ENCODE measurements around the gene TMEM179. TPM values are rescaled to one million over a fixed set of nuclear protein-coding genes. Genes with fewer than 3 reads are reported as not detected.

Gene TMEM179
- total RNA-seq, 1 experiment from 2014 or later = 11.4 TPM

- H2BK120ac ChIP-seq (ENCODE audit: low read depth, low read length, poor library complexity, severe bottlenecking) = no peak overlapping the region
- H2BK12ac ChIP-seq (ENCODE audit: insufficient read length, low read depth, low read length) = no peak overlapping the region
- WGBS (ENCODE audit: extremely low coverage, insufficient read length, low lambda C conversion rate) = no CpG with 5 or more reads among the region's 11 CpGs
- peaks cover 7 to 17% of the 10 kb centered on the region in 2 experiments for H3K4me1 Mint-ChIP-seq
- no peak overlapping the region for H3T11ph ChIP-seq (ENCODE audit: low read length)
- no peak overlapping the region for H2BK15ac ChIP-seq (ENCODE audit: low read depth, low read length)
- peaks cover 0 to 1% of the 10 kb centered on the region in 2 experiments; a peak in 2 of 5 replicates for H3K9me3 Mint-ChIP-seq
- H3K14ac ChIP-seq (ENCODE audit: insufficient read depth, low read length) = no peak overlapping the region
- H3K27ac ChIP-seq (ENCODE audit: insufficient read length, low read depth, low read length) = no peak overlapping the region
- no peak overlapping the region for H2AFZ ChIP-seq (ENCODE audit: low read length)
- H4K5ac ChIP-seq (ENCODE audit: insufficient read length, low read depth, low read length) = no peak overlapping the region
- no peak overlapping the region for H3K4me2 ChIP-seq (ENCODE audit: insufficient read depth, insufficient read length, low read length)
- H3K18ac ChIP-seq (ENCODE audit: insufficient read length, low read depth, low read length) = no peak overlapping the region
- no peaks in the 10 kb centered on the region; a peak in 1 of 7 replicates for H3K36me3 Mint-ChIP-seq (ENCODE audit: insufficient read depth in 1 of 3, low read depth in 3 of 3)
- H3K4me1 ChIP-seq (ENCODE audit: insufficient read depth, low read length) = no peaks in the 10 kb centered on the region
- no peak overlapping the region for H4K8ac ChIP-seq (replicated peaks; ENCODE audit: insufficient read length, low read depth, low read length)
- peaks cover 55% of the 10 kb centered on the region for H3K27me3 Mint-ChIP-seq (ENCODE audit: low read depth)
- no peak overlapping the region for H2BK5ac ChIP-seq (ENCODE audit: insufficient read length, low read length)
- H4K91ac ChIP-seq (ENCODE audit: insufficient read length, low read depth, low read length) = no peak overlapping the region
- peaks cover 2% of the 10 kb centered on the region; the same call in 1 of the 2 replicates for H3K27me3 ChIP-seq (ENCODE audit: insufficient read depth, low read length)
- DNase-seq = no peak
- no peak overlapping the region for H2AK5ac ChIP-seq (ENCODE audit: insufficient read length, low read length)
- H3K9me3 ChIP-seq (ENCODE audit: control insufficient read depth, low read depth, low read length) = no peaks in the 10 kb centered on the region
- no peaks in the 10 kb centered on the region for H3K79me2 ChIP-seq (ENCODE audit: insufficient read depth, low read length)
- no peaks in the 10 kb centered on the region for H4K20me1 ChIP-seq (ENCODE audit: control insufficient read depth, insufficient read depth, insufficient read length)
- no peak overlapping the region for H2BK20ac ChIP-seq (ENCODE audit: low read depth, low read length, poor library complexity, severe bottlenecking)
- no peak for TF ChIP-seq CTCF (conservative IDR thresholded peaks at IDR 0.05)
- no peaks in the 10 kb centered on the region for H3K79me1 ChIP-seq (ENCODE audit: insufficient read depth, low read depth, low read length, poor library complexity, severe bottlenecking)
- no peak overlapping the region for H3K4me3 Mint-ChIP-seq
- 0 out of 7 replicates have a peak overlapping the region, but pooled peaks of 1 of the 3 experiments have one; percentile 18 for H3K27ac Mint-ChIP-seq
- H3K23ac ChIP-seq (ENCODE audit: insufficient read length, low read depth, low read length) = no peak overlapping the region
- no peak overlapping the region for H3K4ac ChIP-seq (ENCODE audit: low read depth, low read length)
- no peak overlapping the region for H3K56ac ChIP-seq (ENCODE audit: insufficient read length, low read depth, low read length)
- no peak overlapping the region for H3K9ac ChIP-seq (ENCODE audit: extremely low read depth, insufficient read length, low read length)
- peaks cover 7% of the 10 kb centered on the region for H3K23me2 ChIP-seq (ENCODE audit: insufficient read length, low read depth, low read length, poor library complexity, severe bottlenecking)
These were observed 2.1 kb downstream of the TMEM179 start for GRCh38 chr14:104602315-104602932.

Measured in H9 (cell line).